NB4 (cell line): ENCODE results near the gene HS3ST4.

ENCODE experiments used
- POLR2A ChIP-seq: IDR thresholded peaks from 2 replicates; pipeline ENCODE4 v1.6.1; 2011; ENCODE audit warnings: mild to moderate bottlenecking; ENCODE audit not compliant: insufficient read length; ENCODE audit errors: extremely low read depth
- TF ChIP-seq, protein P1 (sequence below): IDR thresholded peaks from one replicate; pipeline ENCODE4 v1.5.1; 2012; ENCODE audit warnings: low read depth, low read length
- TF ChIP-seq, protein P2 (sequence below): IDR thresholded peaks from 2 replicates; pipeline ENCODE4 v1.6.1; 2011; ENCODE audit warnings: low read depth, low read length

DNA sequence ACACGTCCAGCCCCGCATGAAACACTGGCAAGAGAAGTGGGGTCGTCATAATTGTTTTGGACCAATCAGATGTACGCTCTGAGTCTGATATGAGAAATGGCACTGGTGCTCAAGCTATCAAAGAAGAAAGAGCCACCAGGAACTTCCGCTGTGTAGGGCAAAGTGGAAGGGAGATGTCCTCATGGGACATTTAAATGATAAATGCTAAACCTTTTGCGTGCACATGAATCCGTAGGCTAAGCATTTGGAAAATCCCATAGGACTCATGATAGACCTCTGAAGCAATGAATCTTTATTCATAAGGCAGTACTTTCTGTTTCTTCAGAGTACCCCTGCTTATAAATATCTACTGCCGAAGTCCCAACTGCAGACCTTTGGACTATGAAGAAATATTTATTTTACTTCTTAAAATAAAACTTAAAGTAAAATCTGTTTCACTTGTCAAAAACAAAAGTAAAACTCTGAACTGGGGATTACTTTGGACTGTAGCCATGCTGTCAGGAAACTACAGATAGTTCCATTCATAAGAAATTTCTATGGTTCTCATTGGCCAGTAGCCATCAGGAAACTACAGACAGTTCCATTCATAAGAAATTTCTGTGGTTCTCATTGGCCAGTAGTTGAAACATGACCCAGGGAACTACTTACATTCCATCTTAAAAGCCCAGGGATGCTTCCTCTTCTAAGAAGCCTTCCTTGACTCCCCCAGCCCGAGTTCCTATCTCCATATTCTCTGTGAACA, 335.1 kb downstream of the HS3ST4 start:
- TF ChIP-seq, protein P1, sequence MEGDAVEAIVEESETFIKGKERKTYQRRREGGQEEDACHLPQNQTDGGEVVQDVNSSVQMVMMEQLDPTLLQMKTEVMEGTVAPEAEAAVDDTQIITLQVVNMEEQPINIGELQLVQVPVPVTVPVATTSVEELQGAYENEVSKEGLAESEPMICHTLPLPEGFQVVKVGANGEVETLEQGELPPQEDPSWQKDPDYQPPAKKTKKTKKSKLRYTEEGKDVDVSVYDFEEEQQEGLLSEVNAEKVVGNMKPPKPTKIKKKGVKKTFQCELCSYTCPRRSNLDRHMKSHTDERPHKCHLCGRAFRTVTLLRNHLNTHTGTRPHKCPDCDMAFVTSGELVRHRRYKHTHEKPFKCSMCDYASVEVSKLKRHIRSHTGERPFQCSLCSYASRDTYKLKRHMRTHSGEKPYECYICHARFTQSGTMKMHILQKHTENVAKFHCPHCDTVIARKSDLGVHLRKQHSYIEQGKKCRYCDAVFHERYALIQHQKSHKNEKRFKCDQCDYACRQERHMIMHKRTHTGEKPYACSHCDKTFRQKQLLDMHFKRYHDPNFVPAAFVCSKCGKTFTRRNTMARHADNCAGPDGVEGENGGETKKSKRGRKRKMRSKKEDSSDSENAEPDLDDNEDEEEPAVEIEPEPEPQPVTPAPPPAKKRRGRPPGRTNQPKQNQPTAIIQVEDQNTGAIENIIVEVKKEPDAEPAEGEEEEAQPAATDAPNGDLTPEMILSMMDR = no peak
- no peak for TF ChIP-seq POLR2A
- TF ChIP-seq, protein P2, sequence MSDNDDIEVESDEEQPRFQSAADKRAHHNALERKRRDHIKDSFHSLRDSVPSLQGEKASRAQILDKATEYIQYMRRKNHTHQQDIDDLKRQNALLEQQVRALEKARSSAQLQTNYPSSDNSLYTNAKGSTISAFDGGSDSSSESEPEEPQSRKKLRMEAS = no peak
